Measurements from ENCODE around the gene PPARD.

The PPARD gene

GRCh38 chr6:35362200-35362599 lies 19.8 kb downstream of the PPARD start:
- TF ChIP-seq CTCF (conservative IDR thresholded peaks at IDR 0.05; ENCODE audit: low read depth, low read length), result no peak
- Histone ChIP-seq H3K9ac (no peak overlapping the region), H3K27me3 (ENCODE audit: insufficient read depth, low read depth) (no peaks in the 10 kb centered on the region), H3K4me2 (no peak overlapping the region), H2AFZ (ENCODE audit: low read depth) (no peak overlapping the region), H3K4me3 (IDR thresholded peaks at IDR 0.05; ENCODE audit: insufficient read depth, low read depth, low read length) (no peak overlapping the region), H3K36me3 (ENCODE audit: insufficient read depth) (no peaks in the 10 kb centered on the region), H3K4me1 (ENCODE audit: low read depth, poor library complexity, severe bottlenecking) (peaks cover 7% of the 10 kb centered on the region), H3K27ac (no peak overlapping the region), H3K79me2 (ENCODE audit: insufficient read depth, low read depth) (no peaks in the 10 kb centered on the region), H4K20me1 (ENCODE audit: insufficient read depth) (no peaks in the 10 kb centered on the region)

- Histone ChIP-seq H3K79me2 (ENCODE audit: insufficient read depth, low read depth) (no peaks in the 10 kb centered on the region), H4K20me1 (ENCODE audit: insufficient read depth) (no peaks in the 10 kb centered on the region), H3K9ac (no peak overlapping the region), H2AFZ (ENCODE audit: low read depth) (no peak overlapping the region), H3K4me1 (ENCODE audit: low read depth, poor library complexity, severe bottlenecking) (peaks cover 9% of the 10 kb centered on the region), H3K4me2 (no peak overlapping the region), H3K27me3 (ENCODE audit: insufficient read depth, low read depth) (no peaks in the 10 kb centered on the region), H3K4me3 (IDR thresholded peaks at IDR 0.05; ENCODE audit: insufficient read depth, low read depth, low read length) (no peak overlapping the region), H3K27ac (no peak overlapping the region), H3K36me3 (ENCODE audit: insufficient read depth) (no peaks in the 10 kb centered on the region)
- TF ChIP-seq CTCF (conservative IDR thresholded peaks at IDR 0.05; ENCODE audit: low read depth, low read length), result no peak
Observed at GRCh38 chr6:35363293-35363750, 21.0 kb downstream of the PPARD start.

GRCh38 chr6:35365594-35366203 lies 23.3 kb downstream of the PPARD start:
- Histone ChIP-seq H3K79me2 (ENCODE audit: insufficient read depth, low read depth) (no peaks in the 10 kb centered on the region), H3K27ac (no peak overlapping the region), H3K4me2 (no peak overlapping the region), H2AFZ (ENCODE audit: low read depth) (no peak overlapping the region), H4K20me1 (ENCODE audit: insufficient read depth) (no peaks in the 10 kb centered on the region), H3K4me1 (ENCODE audit: low read depth, poor library complexity, severe bottlenecking) (peaks cover 11% of the 10 kb centered on the region), H3K9ac (no peak overlapping the region), H3K27me3 (ENCODE audit: insufficient read depth, low read depth) (no peaks in the 10 kb centered on the region), H3K36me3 (ENCODE audit: insufficient read depth) (no peaks in the 10 kb centered on the region), H3K4me3 (IDR thresholded peaks at IDR 0.05; ENCODE audit: insufficient read depth, low read depth, low read length) (no peak overlapping the region)
- TF ChIP-seq CTCF (conservative IDR thresholded peaks at IDR 0.05; ENCODE audit: low read depth, low read length), result no peak

GRCh38 chr6:35366204-35366596 lies 23.8 kb downstream of the PPARD start:
- H3K36me3 ChIP-seq (ENCODE audit: insufficient read depth), result no peaks in the 10 kb centered on the region
- no peak overlapping the region for H3K27ac ChIP-seq
- H3K79me2 ChIP-seq (ENCODE audit: insufficient read depth, low read depth), result no peaks in the 10 kb centered on the region
- H2AFZ ChIP-seq (ENCODE audit: low read depth), result no peak overlapping the region
- TF ChIP-seq CTCF (conservative IDR thresholded peaks at IDR 0.05; ENCODE audit: low read depth, low read length), result no peak
- H4K20me1 ChIP-seq (ENCODE audit: insufficient read depth), result no peaks in the 10 kb centered on the region
- no peak overlapping the region for H3K9ac ChIP-seq
- no peaks in the 10 kb centered on the region for H3K27me3 ChIP-seq (ENCODE audit: insufficient read depth, low read depth)
- no peak overlapping the region for H3K4me3 ChIP-seq (IDR thresholded peaks at IDR 0.05; ENCODE audit: insufficient read depth, low read depth, low read length)
- no peak overlapping the region for H3K4me2 ChIP-seq
- H3K4me1 ChIP-seq (ENCODE audit: low read depth, poor library complexity, severe bottlenecking), result peaks cover 11% of the 10 kb centered on the region

All from KMS-11 (cell line).